Measurements from ENCODE around the gene ITGAL. TPM values are rescaled to one million over a fixed set of nuclear protein-coding genes. Genes with fewer than 3 reads are reported as not detected.

Gene ITGAL
- total RNA-seq, 6 experiments from 2014 or later: 7.3 to 12.4 (median 10.2) TPM

DNA sequence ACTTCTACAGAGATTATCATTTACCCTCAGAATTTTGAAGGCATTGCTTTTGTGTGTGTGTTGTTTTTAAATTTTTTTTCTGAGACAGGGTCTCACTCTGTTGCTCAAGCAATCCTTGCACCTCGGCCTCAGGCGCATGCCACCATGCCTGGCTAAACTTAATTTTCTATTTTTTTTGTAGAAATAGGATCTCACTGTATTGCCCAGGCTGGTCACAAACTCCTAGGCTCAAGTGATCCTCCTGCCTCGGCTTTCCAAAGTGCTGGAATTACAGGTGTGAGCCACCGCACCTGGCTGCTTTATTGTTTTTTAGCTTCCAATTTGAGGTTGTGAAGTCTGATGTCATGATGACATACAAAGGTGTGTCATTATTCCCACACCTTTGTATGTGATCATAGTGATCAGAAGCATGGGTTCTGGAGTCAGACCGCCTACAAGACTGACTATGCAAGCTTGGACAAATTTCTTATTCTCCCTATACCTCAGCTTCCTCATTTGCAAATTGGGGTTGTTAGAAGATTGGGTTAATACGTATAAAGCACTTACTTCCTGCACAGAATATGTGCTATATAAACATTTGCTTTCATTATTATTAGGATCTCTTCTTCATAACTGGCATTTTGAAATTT lies 32.7 kb upstream of the ITGAL start:
- TF ChIP-seq, protein P1, sequence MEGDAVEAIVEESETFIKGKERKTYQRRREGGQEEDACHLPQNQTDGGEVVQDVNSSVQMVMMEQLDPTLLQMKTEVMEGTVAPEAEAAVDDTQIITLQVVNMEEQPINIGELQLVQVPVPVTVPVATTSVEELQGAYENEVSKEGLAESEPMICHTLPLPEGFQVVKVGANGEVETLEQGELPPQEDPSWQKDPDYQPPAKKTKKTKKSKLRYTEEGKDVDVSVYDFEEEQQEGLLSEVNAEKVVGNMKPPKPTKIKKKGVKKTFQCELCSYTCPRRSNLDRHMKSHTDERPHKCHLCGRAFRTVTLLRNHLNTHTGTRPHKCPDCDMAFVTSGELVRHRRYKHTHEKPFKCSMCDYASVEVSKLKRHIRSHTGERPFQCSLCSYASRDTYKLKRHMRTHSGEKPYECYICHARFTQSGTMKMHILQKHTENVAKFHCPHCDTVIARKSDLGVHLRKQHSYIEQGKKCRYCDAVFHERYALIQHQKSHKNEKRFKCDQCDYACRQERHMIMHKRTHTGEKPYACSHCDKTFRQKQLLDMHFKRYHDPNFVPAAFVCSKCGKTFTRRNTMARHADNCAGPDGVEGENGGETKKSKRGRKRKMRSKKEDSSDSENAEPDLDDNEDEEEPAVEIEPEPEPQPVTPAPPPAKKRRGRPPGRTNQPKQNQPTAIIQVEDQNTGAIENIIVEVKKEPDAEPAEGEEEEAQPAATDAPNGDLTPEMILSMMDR (IDR thresholded peaks at IDR 0.05): no peak
- TF ChIP-seq POLR2A (IDR thresholded peaks at IDR 0.05): no peak
- Histone ChIP-seq H3K4me3 (no peak overlapping the region), H3K27me3 (no peaks in the 10 kb centered on the region), H3K9me3 (no peaks in the 10 kb centered on the region), H3K36me3 (peaks cover 0 to 4% (median 2%) of the 10 kb centered on the region in 4 donors), H3K27ac (no peak overlapping the region), H3K4me1 (peaks cover 0 to 4% (median 0%) of the 10 kb centered on the region in 4 donors)
- ATAC-seq (no peak), DNase-seq (no peak)
- WGBS (ENCODE audit: insufficient coverage, low coverage, low lambda C conversion rate, missing lambda C conversion rate): 81% methylated on average over 6 of the region's 6 CpGs
- intact Hi-C loops (cut with DNase I): loop anchor here in 1 of 2 donors (10.0 kb wide), 1 partner anchor 85 kb away; the partner anchor contains the start of gene ZNF768

GRCh38 chr16:30443631-30444030 lies 28.9 kb upstream of the ITGAL start:
- intact Hi-C loops (cut with DNase I): no loop called here
- peaks cover 0 to 30% (median 7%) of the 10 kb centered on the region in 4 donors for H3K4me1 ChIP-seq
- peak overlapping the region; percentile 85 to 98 (median 94) for H3K27ac ChIP-seq
- DNase-seq (no peak), ATAC-seq (peak in 1 of 4 donors; percentile 5)
- TF ChIP-seq POLR2A (IDR thresholded peaks at IDR 0.05): no peak
- peaks cover 0 to 4% (median 2%) of the 10 kb centered on the region in 4 donors for H3K36me3 ChIP-seq
- H3K27me3 ChIP-seq: no peaks in the 10 kb centered on the region
- WGBS (ENCODE audit: insufficient coverage, low coverage, low lambda C conversion rate, missing lambda C conversion rate): 21% methylated on average over 2 of the region's 2 CpGs
- H3K4me3 ChIP-seq: peak overlapping the region; percentile 69 to 96 (median 83)
- no peaks in the 10 kb centered on the region for H3K9me3 ChIP-seq

- Histone ChIP-seq H3K4me3 (peak overlapping the region; percentile 69 to 96 (median 83)), H3K4me1 (peaks cover 0 to 36% (median 9%) of the 10 kb centered on the region in 4 donors), H3K27me3 (no peaks in the 10 kb centered on the region), H3K9me3 (no peaks in the 10 kb centered on the region), H3K36me3 (peaks cover 0 to 4% (median 2%) of the 10 kb centered on the region in 4 donors), H3K27ac (peak overlapping the region; percentile 85 to 98 (median 94))
- intact Hi-C loops (cut with DNase I): no loop called here
- ATAC-seq (no peak), DNase-seq (no peak)
- TF ChIP-seq, protein P1 (IDR thresholded peaks at IDR 0.05): no peak
- no peak for TF ChIP-seq POLR2A (IDR thresholded peaks at IDR 0.05)
- WGBS (ENCODE audit: insufficient coverage, low coverage, low lambda C conversion rate, missing lambda C conversion rate): 21% methylated on average over 28 of the region's 29 CpGs
These were observed 28.1 kb upstream of the ITGAL start for GRCh38 chr16:30444231-30445148.

DNA sequence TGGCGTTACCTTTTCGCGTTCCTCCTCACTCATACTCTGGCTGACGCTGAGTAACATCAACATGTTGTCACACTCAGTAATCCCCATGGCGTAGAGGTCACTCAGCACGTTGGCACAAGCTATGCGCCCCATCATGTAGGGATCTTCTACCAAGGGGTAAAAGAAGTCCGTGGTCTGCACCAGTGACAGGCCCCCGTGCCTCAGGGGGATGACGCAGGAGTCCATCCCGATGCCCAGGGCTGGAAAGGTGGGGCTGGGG lies 27.5 kb upstream of the ITGAL start:
- Histone ChIP-seq H3K27me3 (no peaks in the 10 kb centered on the region), H3K36me3 (peaks cover 0 to 4% (median 2%) of the 10 kb centered on the region in 4 donors), H3K4me3 (peak overlapping the region; percentile 69 to 96 (median 83)), H3K4me1 (peaks cover 0 to 36% (median 9%) of the 10 kb centered on the region in 4 donors), H3K27ac (peak overlapping the region; percentile 85 to 98 (median 94)), H3K9me3 (no peaks in the 10 kb centered on the region)
- 17% methylated on average over 5 of the region's 11 CpGs for WGBS (ENCODE audit: insufficient coverage, low coverage, low lambda C conversion rate, missing lambda C conversion rate)
- intact Hi-C loops (cut with DNase I): no loop called here
- no peak for TF ChIP-seq POLR2A (IDR thresholded peaks at IDR 0.05)
- TF ChIP-seq, protein P1 (IDR thresholded peaks at IDR 0.05): no peak
- ATAC-seq: no peak
- no peak for DNase-seq
